ENCODE measurements around the gene EDN3.
A peak's percentile ranks its signal among the peaks of the same experiment; 100 is the strongest.

Gene EDN3

DNA sequence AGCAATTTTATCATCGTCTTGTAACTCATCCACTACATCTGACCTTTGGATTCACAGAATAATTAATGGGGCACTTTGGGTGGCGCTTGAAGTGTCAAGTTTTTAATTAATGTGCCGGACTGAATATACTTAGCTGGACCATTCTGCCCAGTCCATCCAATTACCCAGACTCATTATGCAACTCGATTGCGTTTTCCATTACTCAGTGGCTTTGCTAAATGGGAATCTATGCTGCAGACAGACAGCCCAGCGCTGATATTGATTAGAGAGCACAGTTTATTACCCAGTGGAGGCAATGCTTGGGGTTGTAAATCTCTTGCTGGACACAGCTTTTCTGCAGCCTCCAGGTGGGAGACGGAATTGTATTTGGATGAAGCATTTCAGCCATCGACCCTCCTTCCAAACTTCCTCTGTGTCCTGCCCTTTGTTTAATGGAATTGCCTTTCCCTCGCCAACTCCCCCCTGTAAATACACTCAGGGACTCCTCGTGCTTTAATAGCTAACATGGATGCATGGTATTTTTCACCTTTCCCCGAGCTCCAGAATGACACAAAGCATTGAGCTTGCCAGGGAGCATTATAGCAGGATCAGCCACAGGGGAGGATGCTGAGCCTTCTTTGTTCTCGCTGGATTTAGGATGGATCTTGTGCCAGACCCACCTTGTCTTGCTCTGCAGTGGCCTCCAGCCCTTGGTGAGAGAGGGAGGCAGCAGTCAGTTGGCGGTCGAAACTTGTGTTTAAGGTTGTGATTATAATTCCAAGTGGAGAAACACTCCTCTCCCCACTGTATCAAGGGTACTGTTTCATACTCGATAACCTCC, 59.7 kb downstream of the EDN3 start:
- Histone ChIP-seq H3K4ac (ENCODE audit: low read length) (no peak overlapping the region), H3K36me3 (replicated peaks in 1 of 2; ENCODE audit: control insufficient read depth in 2 of 2, insufficient read depth in 2 of 2, low read length in 2 of 2) (no peaks in the 10 kb centered on the region), H4K8ac (ENCODE audit: low read depth, low read length) (no peak overlapping the region), H2AK5ac (ENCODE audit: low read depth, low read length) (no peak overlapping the region), H3K4me3 (ENCODE audit: low read length in 2 of 2) (no peak overlapping the region), H2BK120ac (ENCODE audit: low read depth, low read length) (no peak overlapping the region), H2BK15ac (ENCODE audit: low read length) (no peak overlapping the region), H2BK12ac (ENCODE audit: low read length) (no peak overlapping the region), H3K9me3 (replicated peaks in 1 of 2; ENCODE audit: control insufficient read depth in 2 of 2, insufficient read depth in 1 of 2, low read depth in 1 of 2, low read length in 2 of 2) (no peaks in the 10 kb centered on the region), H3K9ac (ENCODE audit: low read depth, low read length, poor library complexity) (no peak overlapping the region), H3K27me3 (ENCODE audit: control insufficient read depth in 3 of 3, insufficient read depth in 3 of 3, low read depth in 1 of 3, low read length in 3 of 3) (peaks cover 0 to 19% (median 0%) of the 10 kb centered on the region in 3 experiments), H3K18ac (ENCODE audit: low read length) (no peak overlapping the region), H3K79me1 (ENCODE audit: low read depth, low read length) (no peaks in the 10 kb centered on the region), H2BK5ac (ENCODE audit: low read length) (no peak overlapping the region), H4K91ac (ENCODE audit: low read depth, low read length, poor library complexity) (no peak overlapping the region), H3K14ac (ENCODE audit: low read length) (no peak overlapping the region), H3K4me1 (ENCODE audit: control insufficient read depth in 2 of 2, insufficient read depth in 1 of 2, low read depth in 1 of 2, low read length in 2 of 2) (peaks cover 0 to 39% of the 10 kb centered on the region in 2 donors), H2AFZ (ENCODE audit: low read length) (no peak overlapping the region), H3K4me2 (ENCODE audit: insufficient read depth, low read length, poor library complexity, severe bottlenecking) (no peak overlapping the region), H3K27ac (replicated peaks; ENCODE audit: low read length) (no peak overlapping the region), H3K23ac (ENCODE audit: low read depth, low read length, poor library complexity) (no peak overlapping the region)
- DNase-seq (ENCODE audit: low spot score), result no peak
- no CpG with 5 or more reads among the region's 15 CpGs for WGBS, 2 donors (ENCODE audit: extremely low coverage in 2 of 2, insufficient read length in 2 of 2, insufficient replicate concordance in 1 of 2)

GRCh38 chr20:59360934-59361333, 60.5 kb downstream of the EDN3 start:
- Histone ChIP-seq H3K79me1 (ENCODE audit: low read depth, low read length) (no peaks in the 10 kb centered on the region), H3K4me1 (ENCODE audit: control insufficient read depth in 2 of 2, insufficient read depth in 1 of 2, low read depth in 1 of 2, low read length in 2 of 2) (peaks cover 0 to 40% of the 10 kb centered on the region in 2 donors), H3K23ac (ENCODE audit: low read depth, low read length, poor library complexity) (no peak overlapping the region), H3K27me3 (ENCODE audit: control insufficient read depth in 3 of 3, insufficient read depth in 3 of 3, low read depth in 1 of 3, low read length in 3 of 3) (peaks cover 0 to 19% (median 0%) of the 10 kb centered on the region in 3 experiments), H3K4me2 (ENCODE audit: insufficient read depth, low read length, poor library complexity, severe bottlenecking) (no peak overlapping the region), H3K18ac (ENCODE audit: low read length) (no peak overlapping the region), H3K27ac (replicated peaks; ENCODE audit: low read length) (no peak overlapping the region), H3K14ac (ENCODE audit: low read length) (no peak overlapping the region), H4K91ac (ENCODE audit: low read depth, low read length, poor library complexity) (no peak overlapping the region), H2AFZ (ENCODE audit: low read length) (no peak overlapping the region), H3K9me3 (replicated peaks in 1 of 2; ENCODE audit: control insufficient read depth in 2 of 2, insufficient read depth in 1 of 2, low read depth in 1 of 2, low read length in 2 of 2) (no peaks in the 10 kb centered on the region), H2BK12ac (ENCODE audit: low read length) (no peak overlapping the region), H3K36me3 (replicated peaks in 1 of 2; ENCODE audit: control insufficient read depth in 2 of 2, insufficient read depth in 2 of 2, low read length in 2 of 2) (no peaks in the 10 kb centered on the region), H3K9ac (ENCODE audit: low read depth, low read length, poor library complexity) (no peak overlapping the region), H2AK5ac (ENCODE audit: low read depth, low read length) (no peak overlapping the region), H3K4me3 (ENCODE audit: low read length in 2 of 2) (no peak overlapping the region), H3K4ac (ENCODE audit: low read length) (no peak overlapping the region), H4K8ac (ENCODE audit: low read depth, low read length) (no peak overlapping the region), H2BK15ac (ENCODE audit: low read length) (no peak overlapping the region), H2BK5ac (ENCODE audit: low read length) (no peak overlapping the region), H2BK120ac (ENCODE audit: low read depth, low read length) (no peak overlapping the region)
- no CpG with 5 or more reads among the region's 4 CpGs for WGBS, 2 donors (ENCODE audit: extremely low coverage in 2 of 2, insufficient read length in 2 of 2, insufficient replicate concordance in 1 of 2)
- DNase-seq (ENCODE audit: low spot score), result no peak

DNA sequence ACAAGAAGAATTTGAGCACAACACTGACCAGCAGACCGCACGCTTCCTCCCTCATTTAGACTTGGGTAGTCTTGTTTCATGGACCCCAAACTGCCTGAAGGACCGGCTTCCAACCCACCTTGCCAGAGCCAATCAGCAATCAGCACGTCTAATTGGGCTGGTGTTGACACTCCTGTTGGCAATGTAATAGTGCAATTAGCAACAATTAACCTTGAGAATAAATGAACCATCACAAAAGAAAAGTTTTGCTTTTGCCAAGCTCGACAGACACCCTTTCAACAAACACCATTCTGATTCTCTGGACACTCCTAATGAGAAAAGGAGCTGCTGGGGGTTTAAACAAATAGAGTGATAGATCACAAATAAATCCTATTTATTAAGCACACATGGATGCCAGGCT, 61.0 kb downstream of the EDN3 start:
- no peak overlapping the region for H3K9ac ChIP-seq (ENCODE audit: low read depth, low read length, poor library complexity)
- no peak overlapping the region for H4K8ac ChIP-seq (ENCODE audit: low read depth, low read length)
- peaks cover 0 to 19% (median 0%) of the 10 kb centered on the region in 3 experiments for H3K27me3 ChIP-seq (ENCODE audit: control insufficient read depth in 3 of 3, insufficient read depth in 3 of 3, low read depth in 1 of 3, low read length in 3 of 3)
- H3K9me3 ChIP-seq (replicated peaks in 1 of 2; ENCODE audit: control insufficient read depth in 2 of 2, insufficient read depth in 1 of 2, low read depth in 1 of 2, low read length in 2 of 2), result no peaks in the 10 kb centered on the region
- H3K14ac ChIP-seq (ENCODE audit: low read length), result no peak overlapping the region
- H4K91ac ChIP-seq (ENCODE audit: low read depth, low read length, poor library complexity), result no peak overlapping the region
- H2AK5ac ChIP-seq (ENCODE audit: low read depth, low read length), result no peak overlapping the region
- no peak overlapping the region for H2BK12ac ChIP-seq (ENCODE audit: low read length)
- H3K18ac ChIP-seq (ENCODE audit: low read length), result no peak overlapping the region
- no CpG with 5 or more reads among the region's 5 CpGs for WGBS, 2 donors (ENCODE audit: extremely low coverage in 2 of 2, insufficient read length in 2 of 2, insufficient replicate concordance in 1 of 2)
- H3K27ac ChIP-seq (replicated peaks; ENCODE audit: low read length), result no peak overlapping the region
- no peak overlapping the region for H2AFZ ChIP-seq (ENCODE audit: low read length)
- no peaks in the 10 kb centered on the region for H3K36me3 ChIP-seq (replicated peaks in 1 of 2; ENCODE audit: control insufficient read depth in 2 of 2, insufficient read depth in 2 of 2, low read length in 2 of 2)
- H3K23ac ChIP-seq (ENCODE audit: low read depth, low read length, poor library complexity), result no peak overlapping the region
- peaks cover 0 to 40% of the 10 kb centered on the region in 2 donors for H3K4me1 ChIP-seq (ENCODE audit: control insufficient read depth in 2 of 2, insufficient read depth in 1 of 2, low read depth in 1 of 2, low read length in 2 of 2)
- no peak overlapping the region for H2BK15ac ChIP-seq (ENCODE audit: low read length)
- H3K79me1 ChIP-seq (ENCODE audit: low read depth, low read length), result no peaks in the 10 kb centered on the region
- H3K4me3 ChIP-seq (ENCODE audit: low read length in 2 of 2), result no peak overlapping the region
- H3K4ac ChIP-seq (ENCODE audit: low read length), result no peak overlapping the region
- H2BK120ac ChIP-seq (ENCODE audit: low read depth, low read length), result no peak overlapping the region
- no peak overlapping the region for H3K4me2 ChIP-seq (ENCODE audit: insufficient read depth, low read length, poor library complexity, severe bottlenecking)
- no peak overlapping the region for H2BK5ac ChIP-seq (ENCODE audit: low read length)
- no peak for DNase-seq (ENCODE audit: low spot score)

DNA sequence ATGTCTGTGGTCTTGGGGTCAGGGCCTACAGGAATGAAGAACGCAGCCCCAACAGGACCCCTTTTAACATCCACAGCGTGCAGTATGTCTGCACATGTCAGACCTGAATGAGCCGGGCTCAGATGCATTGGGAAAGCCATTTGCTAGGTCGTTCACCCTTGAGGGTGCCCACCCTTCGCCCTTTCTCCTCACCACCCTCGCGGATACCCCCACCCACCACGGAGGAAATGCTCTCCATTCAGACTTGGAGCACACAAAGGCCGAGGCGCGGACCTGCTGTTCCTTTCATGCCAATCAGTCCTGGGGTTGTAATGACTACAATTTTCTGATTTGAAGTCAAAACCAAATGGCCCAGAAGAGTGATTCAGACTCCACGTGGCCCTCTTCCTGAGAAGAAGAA, 62.7 kb downstream of the EDN3 start:
- no peak overlapping the region for H2AFZ ChIP-seq (ENCODE audit: low read length)
- H3K23ac ChIP-seq (ENCODE audit: low read depth, low read length, poor library complexity), result no peak overlapping the region
- H4K8ac ChIP-seq (ENCODE audit: low read depth, low read length), result no peak overlapping the region
- H3K79me1 ChIP-seq (ENCODE audit: low read depth, low read length), result no peaks in the 10 kb centered on the region
- no peak overlapping the region for H3K9ac ChIP-seq (ENCODE audit: low read depth, low read length, poor library complexity)
- no peak overlapping the region for H2AK5ac ChIP-seq (ENCODE audit: low read depth, low read length)
- no peaks in the 10 kb centered on the region for H3K9me3 ChIP-seq (replicated peaks in 1 of 2; ENCODE audit: control insufficient read depth in 2 of 2, insufficient read depth in 1 of 2, low read depth in 1 of 2, low read length in 2 of 2)
- peak overlapping the region; percentile 65 for H3K27ac ChIP-seq (replicated peaks; ENCODE audit: low read length)
- peak; percentile 47 for DNase-seq (ENCODE audit: low spot score)
- H3K4me1 ChIP-seq (ENCODE audit: control insufficient read depth in 2 of 2, insufficient read depth in 1 of 2, low read depth in 1 of 2, low read length in 2 of 2), result peaks cover 0 to 40% of the 10 kb centered on the region in 2 donors
- peaks cover 0 to 19% (median 0%) of the 10 kb centered on the region in 3 experiments for H3K27me3 ChIP-seq (ENCODE audit: control insufficient read depth in 3 of 3, insufficient read depth in 3 of 3, low read depth in 1 of 3, low read length in 3 of 3)
- no CpG with 5 or more reads among the region's 12 CpGs for WGBS, 2 donors (ENCODE audit: extremely low coverage in 2 of 2, insufficient read length in 2 of 2, insufficient replicate concordance in 1 of 2)
- H2BK15ac ChIP-seq (ENCODE audit: low read length), result no peak overlapping the region
- no peak overlapping the region for H2BK120ac ChIP-seq (ENCODE audit: low read depth, low read length)
- H3K36me3 ChIP-seq (replicated peaks in 1 of 2; ENCODE audit: control insufficient read depth in 2 of 2, insufficient read depth in 2 of 2, low read length in 2 of 2), result no peaks in the 10 kb centered on the region
- no peak overlapping the region for H3K18ac ChIP-seq (ENCODE audit: low read length)
- no peak overlapping the region for H3K14ac ChIP-seq (ENCODE audit: low read length)
- H2BK5ac ChIP-seq (ENCODE audit: low read length), result no peak overlapping the region
- H3K4me3 ChIP-seq (ENCODE audit: low read length in 2 of 2), result no peak overlapping the region
- no peak overlapping the region for H3K4ac ChIP-seq (ENCODE audit: low read length)
- H2BK12ac ChIP-seq (ENCODE audit: low read length), result no peak overlapping the region
- H4K91ac ChIP-seq (ENCODE audit: low read depth, low read length, poor library complexity), result no peak overlapping the region
- no peak overlapping the region for H3K4me2 ChIP-seq (ENCODE audit: insufficient read depth, low read length, poor library complexity, severe bottlenecking)
